Measurements from ENCODE around the gene ANKRD55.

DNA sequence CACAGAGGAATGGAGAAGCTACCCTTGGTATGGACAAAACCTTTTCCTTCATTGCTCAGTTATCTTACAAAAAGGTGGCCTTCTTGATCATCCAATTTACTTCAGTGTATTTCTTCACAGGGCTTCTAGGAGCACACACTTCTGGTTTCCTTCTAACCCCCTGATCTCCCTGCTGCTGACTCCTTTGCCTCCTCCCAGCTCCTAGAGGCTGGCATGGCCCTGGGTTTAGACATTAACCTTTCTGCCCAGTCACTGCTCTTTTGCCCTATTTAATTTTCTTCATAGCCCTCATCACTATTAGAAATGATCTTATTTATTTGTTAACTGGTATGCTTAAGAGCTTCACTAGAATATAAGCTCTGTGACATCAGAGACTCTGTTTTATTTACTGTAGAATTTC is 63.2 kb downstream of the ANKRD55 start:
- TF ChIP-seq, protein P1, sequence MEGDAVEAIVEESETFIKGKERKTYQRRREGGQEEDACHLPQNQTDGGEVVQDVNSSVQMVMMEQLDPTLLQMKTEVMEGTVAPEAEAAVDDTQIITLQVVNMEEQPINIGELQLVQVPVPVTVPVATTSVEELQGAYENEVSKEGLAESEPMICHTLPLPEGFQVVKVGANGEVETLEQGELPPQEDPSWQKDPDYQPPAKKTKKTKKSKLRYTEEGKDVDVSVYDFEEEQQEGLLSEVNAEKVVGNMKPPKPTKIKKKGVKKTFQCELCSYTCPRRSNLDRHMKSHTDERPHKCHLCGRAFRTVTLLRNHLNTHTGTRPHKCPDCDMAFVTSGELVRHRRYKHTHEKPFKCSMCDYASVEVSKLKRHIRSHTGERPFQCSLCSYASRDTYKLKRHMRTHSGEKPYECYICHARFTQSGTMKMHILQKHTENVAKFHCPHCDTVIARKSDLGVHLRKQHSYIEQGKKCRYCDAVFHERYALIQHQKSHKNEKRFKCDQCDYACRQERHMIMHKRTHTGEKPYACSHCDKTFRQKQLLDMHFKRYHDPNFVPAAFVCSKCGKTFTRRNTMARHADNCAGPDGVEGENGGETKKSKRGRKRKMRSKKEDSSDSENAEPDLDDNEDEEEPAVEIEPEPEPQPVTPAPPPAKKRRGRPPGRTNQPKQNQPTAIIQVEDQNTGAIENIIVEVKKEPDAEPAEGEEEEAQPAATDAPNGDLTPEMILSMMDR (IDR thresholded peaks at IDR 0.05; ENCODE audit: low read length), result no peak
- TF ChIP-seq EZH2 (optimal IDR thresholded peaks at IDR 0.05; ENCODE audit: low read depth, low read length) (no peak), EZH2phosphoT487 (IDR thresholded peaks at IDR 0.05; ENCODE audit: low read length) (no peak)
